Parathyroid adenoma (tissue), 2 donors: Measurements from ENCODE around the gene RAPGEF1.

Experiments
- H2AFZ ChIP-seq: fragments of 300-600 bp; sonication (generic); one replicate; pipeline ENCODE4 v1.7.0; 2017; ENCODE audit warnings: antibody characterized with exemption, mild to moderate bottlenecking
- H3K27ac ChIP-seq: fragments of 300-600 bp; sonication (generic); one replicate; pipeline ENCODE4 v1.7.0; 2017
- H3K27me3 ChIP-seq: fragments of 300-600 bp; sonication (generic); one replicate; pipeline ENCODE4 v1.7.0; 2017; ENCODE audit warnings: low read length; ENCODE audit not compliant: control insufficient read depth, insufficient read depth
- H3K36me3 ChIP-seq: fragments of 300-600 bp; sonication (generic); one replicate; pipeline ENCODE4 v1.7.0; 2017; ENCODE audit warnings: low read length; ENCODE audit not compliant: control insufficient read depth, insufficient read depth
- H3K4me1 ChIP-seq: fragments of 300-600 bp; sonication (generic); one replicate; pipeline ENCODE4 v1.7.0; 2017; ENCODE audit warnings: control low read depth
- H3K4me2 ChIP-seq: fragments of 300-600 bp; sonication (generic); one replicate; pipeline ENCODE4 v1.7.0; 2017; ENCODE audit warnings: low read length
- H3K4me3 ChIP-seq: fragments of 300-600 bp; sonication (generic); one replicate; pipeline ENCODE4 v1.7.0; 2017; ENCODE audit warnings: low read depth, low read length
- H3K79me2 ChIP-seq: fragments of 300-600 bp; sonication (generic); one replicate; pipeline ENCODE4 v1.7.0; 2017; ENCODE audit warnings: control low read depth
- H3K9ac ChIP-seq: fragments of 300-600 bp; sonication (generic); one replicate; pipeline ENCODE4 v1.7.0; 2017; ENCODE audit warnings: mild to moderate bottlenecking
- H3K9me3 ChIP-seq: fragments of 300-600 bp; sonication (generic); one replicate; pipeline ENCODE4 v1.7.0; 2017; ENCODE audit warnings: low read length; ENCODE audit not compliant: control insufficient read depth
- CTCF ChIP-seq: fragments of 300-600 bp; sonication (generic); IDR thresholded peaks from one replicate; pipeline ENCODE4 v1.7.0; 2017; ENCODE audit warnings: antibody characterized with exemption, mild to moderate bottlenecking
- donor health status: primary hyperparathyroidism.

The RAPGEF1 gene

GRCh38 chr9:131673068-131673467 lies 66.8 kb downstream of the RAPGEF1 start:
- Histone ChIP-seq H3K4me1 (peaks cover 5% of the 10 kb centered on the region), H3K27me3 (no peaks in the 10 kb centered on the region), H3K4me2 (no peak overlapping the region), H3K9ac (no peak overlapping the region), H3K36me3 (no peaks in the 10 kb centered on the region), H3K79me2 (peaks cover 10% of the 10 kb centered on the region), H3K9me3 (no peaks in the 10 kb centered on the region), H2AFZ (no peak overlapping the region), H3K4me3 (no peak overlapping the region), H3K27ac (peak overlapping the region; percentile 24)
- no peak for TF ChIP-seq CTCF

DNA sequence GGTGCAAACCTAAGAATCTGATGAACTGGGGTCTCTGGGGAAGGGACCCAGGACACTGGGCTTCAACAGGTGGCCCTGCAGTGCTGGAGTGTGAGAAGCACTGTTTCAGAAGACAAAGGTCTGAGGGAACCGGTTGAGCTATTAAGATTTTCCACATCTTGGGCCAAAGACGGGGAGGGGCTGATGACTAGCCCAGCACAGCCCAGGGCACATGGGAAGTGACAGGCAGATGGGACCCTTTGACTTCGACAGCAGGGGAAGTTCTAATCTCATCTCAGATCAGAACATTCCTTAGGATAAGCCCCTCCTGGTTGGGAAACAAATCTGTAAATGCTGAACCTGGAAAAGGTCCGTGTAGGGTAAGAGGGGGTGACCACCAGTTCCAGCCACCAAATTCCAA lies 67.4 kb downstream of the RAPGEF1 start:
- no peaks in the 10 kb centered on the region for H3K9me3 ChIP-seq
- H3K79me2 ChIP-seq, result peaks cover 10% of the 10 kb centered on the region
- peak overlapping the region; percentile 24 for H3K27ac ChIP-seq
- peaks cover 5% of the 10 kb centered on the region for H3K4me1 ChIP-seq
- H3K4me2 ChIP-seq, result no peak overlapping the region
- H3K36me3 ChIP-seq, result no peaks in the 10 kb centered on the region
- H3K4me3 ChIP-seq, result no peak overlapping the region
- H3K27me3 ChIP-seq, result no peaks in the 10 kb centered on the region
- H3K9ac ChIP-seq, result no peak overlapping the region
- no peak overlapping the region for H2AFZ ChIP-seq
- TF ChIP-seq CTCF, result no peak

- Histone ChIP-seq H3K27ac (peak overlapping the region; percentile 61), H3K4me3 (no peak overlapping the region), H3K36me3 (no peaks in the 10 kb centered on the region), H3K27me3 (no peaks in the 10 kb centered on the region), H3K4me2 (no peak overlapping the region), H3K9me3 (no peaks in the 10 kb centered on the region), H2AFZ (no peak overlapping the region), H3K4me1 (peaks cover 5% of the 10 kb centered on the region), H3K9ac (no peak overlapping the region), H3K79me2 (peaks cover 15% of the 10 kb centered on the region)
- no peak for TF ChIP-seq CTCF
These were observed 68.7 kb downstream of the RAPGEF1 start for GRCh38 chr9:131671133-131671520.

DNA sequence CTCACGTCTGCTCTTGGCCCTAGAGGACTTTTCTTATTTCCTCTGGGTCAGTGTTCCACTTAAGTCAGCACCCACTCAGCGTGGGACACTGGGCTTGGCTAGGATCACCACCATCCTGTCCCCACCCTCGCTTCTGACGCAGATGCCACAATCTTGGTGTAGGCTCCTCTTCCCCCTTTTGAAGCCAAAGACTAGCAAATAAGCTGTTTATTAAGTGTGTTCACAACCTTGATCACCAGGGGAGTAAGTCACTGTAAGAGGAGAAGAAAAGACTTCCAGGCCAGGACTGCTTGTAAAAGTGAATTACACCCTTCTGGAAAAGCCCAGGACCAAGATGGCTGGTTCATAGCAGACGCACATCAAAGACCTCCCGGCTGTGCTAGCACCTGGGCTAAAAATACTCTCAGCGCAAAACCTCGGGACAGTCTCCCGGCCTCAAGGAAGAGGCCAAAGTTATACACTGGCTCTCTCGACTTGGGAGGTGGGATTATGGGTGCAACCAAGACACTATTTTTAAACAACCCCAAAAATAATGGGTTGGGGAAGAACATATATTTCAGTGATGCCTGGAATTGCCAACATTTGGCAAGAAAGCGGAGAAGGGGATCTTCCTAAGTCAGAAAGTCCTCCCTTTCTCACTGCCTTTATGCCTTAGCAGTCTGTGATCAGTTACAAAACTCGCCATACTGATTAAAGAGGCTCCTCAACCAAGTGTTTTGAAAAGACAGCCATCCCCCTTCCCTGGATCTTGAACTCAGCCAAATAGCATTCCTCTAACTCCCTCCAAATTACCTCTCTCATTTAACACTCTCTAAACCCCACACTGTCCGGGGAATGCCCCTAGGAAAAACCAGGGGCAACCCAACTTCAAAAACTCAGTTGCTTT lies 69.4 kb downstream of the RAPGEF1 start:
- H3K27ac ChIP-seq, result peak overlapping the region; percentile 61

More for the DNA sequence above, 69.4 kb downstream of the RAPGEF1 start:
- no peak overlapping the region for H2AFZ ChIP-seq
- no peak overlapping the region for H3K4me2 ChIP-seq
- H3K36me3 ChIP-seq, result no peaks in the 10 kb centered on the region
- no peak overlapping the region for H3K9ac ChIP-seq
- H3K79me2 ChIP-seq, result peaks cover 12% of the 10 kb centered on the region
- H3K4me3 ChIP-seq, result no peak overlapping the region
- no peaks in the 10 kb centered on the region for H3K27me3 ChIP-seq
- TF ChIP-seq CTCF, result no peak
- peaks cover 5% of the 10 kb centered on the region for H3K4me1 ChIP-seq
- no peaks in the 10 kb centered on the region for H3K9me3 ChIP-seq
